ENCODE data around the gene HK2. TPM values are rescaled to one million over a fixed set of nuclear protein-coding genes. Genes with fewer than 3 reads are reported as not detected.

HK2 gene
- total and polyA plus RNA-seq, 4 donors, result 1.1 to 26.4 (median 13.9) TPM

DNA sequence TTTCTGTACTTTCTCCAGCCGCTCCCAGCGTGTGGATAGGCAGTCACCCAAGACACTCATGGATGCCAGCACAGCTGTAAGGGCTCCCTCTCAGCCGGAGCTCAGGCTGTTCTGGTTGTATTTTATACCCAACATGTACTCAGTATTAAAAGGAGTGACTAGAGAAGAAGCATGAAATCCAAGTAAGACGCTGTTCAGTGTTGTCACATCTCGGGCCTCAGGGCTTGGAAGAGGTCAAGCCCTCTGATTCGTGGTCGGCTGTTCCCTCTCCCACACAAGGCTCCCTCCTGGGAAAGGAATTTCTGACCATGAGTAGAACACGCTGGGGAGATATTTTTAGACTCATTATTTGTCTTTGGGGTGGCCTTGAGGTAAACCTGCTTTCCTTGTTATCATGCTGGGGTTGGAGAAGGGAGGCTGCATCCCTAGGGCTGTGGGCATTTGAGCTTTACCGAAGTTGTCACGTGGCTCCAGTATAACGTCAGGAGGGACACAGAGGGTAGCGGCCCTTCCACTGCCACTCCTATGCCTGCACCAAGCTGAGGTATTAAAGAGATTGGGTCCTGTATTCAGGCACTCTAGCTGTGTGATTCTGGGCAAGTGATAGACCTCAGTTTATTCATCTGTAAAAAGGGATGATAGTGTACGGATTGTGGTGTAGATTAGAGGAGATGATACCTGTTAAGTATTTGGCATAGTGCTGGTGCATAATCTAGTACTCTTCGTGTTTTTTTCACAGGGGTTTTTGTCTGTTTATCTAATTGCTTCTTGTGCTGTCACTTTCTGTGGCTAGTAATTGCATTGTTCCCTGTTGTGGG is 34.1 kb downstream of the HK2 start:
- H3K27me3 ChIP-seq (ENCODE audit: control insufficient read depth in 1 of 2, insufficient read depth in 2 of 2, low read length in 1 of 2), result no peaks in the 10 kb centered on the region
- no peak overlapping the region for H3K4me3 ChIP-seq (ENCODE audit: low read length in 2 of 2)
- ATAC-seq (ENCODE audit: low FRiP score) (peak; percentile 72), DNase-seq (no peak)
- WGBS, 2 donors, result 17 to 19% methylated on average over 14 of the region's 14 CpGs
- H3K36me3 ChIP-seq (ENCODE audit: control insufficient read depth in 1 of 2, insufficient read depth in 2 of 2, low read length in 1 of 2), result no peaks in the 10 kb centered on the region
- intact Hi-C loops (cut with DNase I), result loop anchor here in 1 of 2 donors (2.0 kb wide), 1 partner anchor 29 kb away; no protein-coding TSS in a partner anchor
- H3K27ac ChIP-seq (ENCODE audit: low read depth in 1 of 2, low read length in 2 of 2), result peak overlapping the region; percentile 3 to 72
- no peaks in the 10 kb centered on the region for H3K9me3 ChIP-seq (ENCODE audit: control insufficient read depth, low read length)
- no peaks in the 10 kb centered on the region for H3K4me1 ChIP-seq (ENCODE audit: control insufficient read depth in 1 of 2, insufficient read depth in 2 of 2, low read length in 2 of 2)

DNA sequence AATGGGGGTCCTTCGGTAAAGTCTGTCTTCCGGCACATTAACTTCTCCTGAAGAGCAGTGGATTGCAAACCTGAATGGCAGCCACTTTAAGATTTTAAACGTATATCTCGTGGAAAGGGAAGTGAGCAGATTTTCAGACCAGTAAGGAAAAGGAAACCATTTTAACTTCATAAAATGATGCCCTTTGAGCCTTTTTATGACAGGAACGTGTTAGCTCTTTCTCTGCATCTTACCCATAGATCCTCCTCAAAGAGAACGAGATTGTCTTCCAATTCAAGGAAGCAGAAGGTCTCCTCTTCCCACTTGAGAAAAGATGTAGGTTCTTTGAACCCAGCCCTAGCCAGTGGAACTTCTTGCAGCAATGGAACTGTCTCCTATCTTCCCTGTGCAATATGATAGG is 35.6 kb downstream of the HK2 start:
- H3K4me1 ChIP-seq (ENCODE audit: control insufficient read depth in 1 of 2, insufficient read depth in 2 of 2, low read length in 2 of 2), result no peaks in the 10 kb centered on the region
- no peaks in the 10 kb centered on the region for H3K27me3 ChIP-seq (ENCODE audit: control insufficient read depth in 1 of 2, insufficient read depth in 2 of 2, low read length in 1 of 2)
- DNase-seq (no peak), ATAC-seq (ENCODE audit: low FRiP score) (no peak)
- H3K4me3 ChIP-seq (ENCODE audit: low read length in 2 of 2), result no peak overlapping the region
- H3K9me3 ChIP-seq (ENCODE audit: control insufficient read depth, low read length), result no peaks in the 10 kb centered on the region
- 94 to 95% methylated on average over 6 of the region's 6 CpGs for WGBS, 2 donors
- H3K27ac ChIP-seq (ENCODE audit: low read depth in 1 of 2, low read length in 2 of 2), result no peak overlapping the region
- H3K36me3 ChIP-seq (ENCODE audit: control insufficient read depth in 1 of 2, insufficient read depth in 2 of 2, low read length in 1 of 2), result no peaks in the 10 kb centered on the region
- intact Hi-C loops (cut with DNase I), result loop anchor here in 1 of 2 donors (2.0 kb wide), 1 partner anchor 31 kb away; no protein-coding TSS in a partner anchor

DNA sequence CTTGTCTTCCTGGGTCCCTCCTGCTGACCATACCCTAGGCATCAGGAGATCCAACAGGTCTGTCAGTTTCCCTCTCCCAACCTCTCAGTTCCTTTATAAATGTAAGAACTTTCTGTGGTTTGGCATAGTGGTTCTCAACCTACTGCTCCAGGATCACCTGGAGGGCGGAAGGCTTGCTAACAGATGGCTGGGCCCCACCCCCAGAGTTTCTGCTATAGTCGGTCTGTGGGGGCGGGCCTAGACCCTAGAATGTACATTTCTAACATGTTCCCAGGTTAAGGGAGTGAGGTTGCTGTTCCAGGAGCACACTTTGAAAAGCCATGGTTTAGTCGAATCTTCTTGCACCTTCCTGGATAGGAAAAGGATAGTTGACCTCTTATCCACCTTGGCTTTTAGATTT is 37.0 kb downstream of the HK2 start:
- intact Hi-C loops (cut with DNase I), result loop anchor here in 1 of 2 donors (5.0 kb wide), 1 partner anchor 34 kb away; no protein-coding TSS in a partner anchor
- WGBS, 2 donors, result 95% methylated on average over 4 of the region's 4 CpGs
- no peaks in the 10 kb centered on the region for H3K36me3 ChIP-seq (ENCODE audit: control insufficient read depth in 1 of 2, insufficient read depth in 2 of 2, low read length in 1 of 2)
- ATAC-seq (ENCODE audit: low FRiP score) (no peak), DNase-seq (no peak)
- H3K4me1 ChIP-seq (ENCODE audit: control insufficient read depth in 1 of 2, insufficient read depth in 2 of 2, low read length in 2 of 2), result no peaks in the 10 kb centered on the region
- no peaks in the 10 kb centered on the region for H3K9me3 ChIP-seq (ENCODE audit: control insufficient read depth, low read length)
- H3K4me3 ChIP-seq (ENCODE audit: low read length in 2 of 2), result no peak overlapping the region
- H3K27ac ChIP-seq (ENCODE audit: low read depth in 1 of 2, low read length in 2 of 2), result no peak overlapping the region
- H3K27me3 ChIP-seq (ENCODE audit: control insufficient read depth in 1 of 2, insufficient read depth in 2 of 2, low read length in 1 of 2), result no peaks in the 10 kb centered on the region

DNA sequence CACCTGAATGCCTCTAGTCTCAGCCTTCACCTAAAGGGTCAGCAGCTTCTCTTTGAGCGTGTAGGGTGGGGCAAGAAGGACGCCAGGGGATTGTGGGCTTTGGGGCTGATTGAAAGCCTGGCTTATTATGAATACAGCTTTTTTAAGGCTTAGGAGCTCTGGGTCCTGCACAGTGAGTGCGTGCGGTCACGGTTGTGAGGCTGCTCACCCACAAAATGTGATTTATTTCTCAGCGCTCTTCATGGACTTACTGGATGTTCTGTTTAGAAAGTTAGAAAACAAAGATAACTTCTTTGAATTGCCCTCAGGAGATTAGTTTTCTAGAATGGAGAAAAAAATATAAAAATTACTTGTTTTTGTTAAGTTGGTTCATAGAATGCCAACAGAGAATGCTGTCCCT is 37.5 kb downstream of the HK2 start:
- Histone ChIP-seq H3K36me3 (ENCODE audit: control insufficient read depth in 1 of 2, insufficient read depth in 2 of 2, low read length in 1 of 2) (no peaks in the 10 kb centered on the region), H3K9me3 (ENCODE audit: control insufficient read depth, low read length) (no peaks in the 10 kb centered on the region), H3K27me3 (ENCODE audit: control insufficient read depth in 1 of 2, insufficient read depth in 2 of 2, low read length in 1 of 2) (no peaks in the 10 kb centered on the region), H3K27ac (ENCODE audit: low read depth in 1 of 2, low read length in 2 of 2) (no peak overlapping the region), H3K4me1 (ENCODE audit: control insufficient read depth in 1 of 2, insufficient read depth in 2 of 2, low read length in 2 of 2) (no peaks in the 10 kb centered on the region), H3K4me3 (ENCODE audit: low read length in 2 of 2) (no peak overlapping the region)
- ATAC-seq (ENCODE audit: low FRiP score) (no peak), DNase-seq (no peak)
- intact Hi-C loops (cut with DNase I), result loop anchor here in 1 of 2 donors (5.0 kb wide), 1 partner anchor 34 kb away; no protein-coding TSS in a partner anchor
- 97 to 98% methylated on average over 6 of the region's 6 CpGs for WGBS, 2 donors

DNA sequence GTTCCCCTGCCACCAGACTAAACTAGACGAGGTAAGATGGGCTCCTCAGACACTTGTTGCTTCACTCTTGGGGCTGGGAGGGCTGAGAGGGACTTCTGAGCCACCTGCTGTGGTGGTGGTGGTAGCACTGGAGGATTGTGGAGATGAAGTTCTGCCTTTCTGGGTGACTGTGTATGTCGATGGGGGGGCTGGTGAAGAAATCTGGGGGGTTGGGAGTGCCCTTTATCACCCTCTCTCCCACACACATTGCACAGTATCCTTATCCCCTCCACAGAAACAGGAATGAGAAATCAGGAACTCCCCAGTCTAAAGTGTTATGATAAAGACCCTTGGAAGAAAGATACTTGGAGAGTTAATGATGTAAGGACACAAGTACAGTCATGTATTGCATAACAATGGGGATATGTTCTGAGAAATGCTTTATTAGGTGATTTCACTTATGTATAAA is 38.5 kb downstream of the HK2 start:
- Histone ChIP-seq H3K27me3 (ENCODE audit: control insufficient read depth in 1 of 2, insufficient read depth in 2 of 2, low read length in 1 of 2) (no peaks in the 10 kb centered on the region), H3K36me3 (ENCODE audit: control insufficient read depth in 1 of 2, insufficient read depth in 2 of 2, low read length in 1 of 2) (no peaks in the 10 kb centered on the region), H3K9me3 (ENCODE audit: control insufficient read depth, low read length) (no peaks in the 10 kb centered on the region), H3K4me3 (ENCODE audit: low read length in 2 of 2) (no peak overlapping the region), H3K4me1 (ENCODE audit: control insufficient read depth in 1 of 2, insufficient read depth in 2 of 2, low read length in 2 of 2) (no peaks in the 10 kb centered on the region), H3K27ac (ENCODE audit: low read depth in 1 of 2, low read length in 2 of 2) (no peak overlapping the region)
- DNase-seq (no peak), ATAC-seq (ENCODE audit: low FRiP score) (no peak)
- WGBS, 2 donors, result 95 to 96% methylated on average over 2 of the region's 2 CpGs
- intact Hi-C loops (cut with DNase I), result loop anchor here in 1 of 2 donors (5.0 kb wide), 1 partner anchor 35 kb away; no protein-coding TSS in a partner anchor

DNA sequence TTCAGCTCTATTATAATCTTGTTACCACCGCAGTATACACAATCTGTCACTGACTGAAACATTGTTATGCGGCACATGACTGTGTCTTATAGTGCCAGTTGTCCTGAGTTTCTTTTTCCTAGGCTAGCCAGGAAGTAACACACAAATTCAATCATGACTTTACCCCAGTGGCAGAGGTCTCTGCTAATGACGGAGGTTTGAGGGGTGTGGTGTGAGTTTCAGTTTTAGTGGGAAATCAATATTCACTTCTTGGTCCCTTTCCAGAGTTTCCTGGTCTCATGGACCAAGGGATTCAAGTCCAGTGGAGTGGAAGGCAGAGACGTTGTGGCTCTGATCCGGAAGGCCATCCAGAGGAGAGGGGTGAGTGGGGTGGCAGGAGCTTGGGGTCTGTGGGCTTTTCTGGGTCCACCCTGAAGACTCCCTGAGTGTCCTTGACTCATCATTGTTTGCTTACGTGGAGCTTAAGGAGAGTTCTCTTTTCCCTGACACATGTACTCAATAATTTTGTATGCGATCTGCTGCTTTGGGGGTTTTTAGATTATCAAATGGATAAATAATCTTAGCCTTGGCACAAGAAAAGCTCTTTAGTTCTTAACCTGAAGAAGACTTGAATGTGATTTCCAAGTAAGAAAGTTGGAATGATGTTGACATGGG is 39.2 kb downstream of the HK2 start:
- no peak overlapping the region for H3K27ac ChIP-seq (ENCODE audit: low read depth in 1 of 2, low read length in 2 of 2)
- no peaks in the 10 kb centered on the region for H3K27me3 ChIP-seq (ENCODE audit: control insufficient read depth in 1 of 2, insufficient read depth in 2 of 2, low read length in 1 of 2)
- ATAC-seq (ENCODE audit: low FRiP score) (no peak), DNase-seq (no peak)
- H3K9me3 ChIP-seq (ENCODE audit: control insufficient read depth, low read length), result no peaks in the 10 kb centered on the region
- no peak overlapping the region for H3K4me3 ChIP-seq (ENCODE audit: low read length in 2 of 2)
- H3K4me1 ChIP-seq (ENCODE audit: control insufficient read depth in 1 of 2, insufficient read depth in 2 of 2, low read length in 2 of 2), result no peaks in the 10 kb centered on the region
- H3K36me3 ChIP-seq (ENCODE audit: control insufficient read depth in 1 of 2, insufficient read depth in 2 of 2, low read length in 1 of 2), result no peaks in the 10 kb centered on the region
- WGBS, 2 donors, result 91 to 93% methylated on average over 7 of the region's 7 CpGs
- intact Hi-C loops (cut with DNase I), result loop anchor here in 1 of 2 donors (5.0 kb wide), 1 partner anchor 36 kb away; no protein-coding TSS in a partner anchor

DNA sequence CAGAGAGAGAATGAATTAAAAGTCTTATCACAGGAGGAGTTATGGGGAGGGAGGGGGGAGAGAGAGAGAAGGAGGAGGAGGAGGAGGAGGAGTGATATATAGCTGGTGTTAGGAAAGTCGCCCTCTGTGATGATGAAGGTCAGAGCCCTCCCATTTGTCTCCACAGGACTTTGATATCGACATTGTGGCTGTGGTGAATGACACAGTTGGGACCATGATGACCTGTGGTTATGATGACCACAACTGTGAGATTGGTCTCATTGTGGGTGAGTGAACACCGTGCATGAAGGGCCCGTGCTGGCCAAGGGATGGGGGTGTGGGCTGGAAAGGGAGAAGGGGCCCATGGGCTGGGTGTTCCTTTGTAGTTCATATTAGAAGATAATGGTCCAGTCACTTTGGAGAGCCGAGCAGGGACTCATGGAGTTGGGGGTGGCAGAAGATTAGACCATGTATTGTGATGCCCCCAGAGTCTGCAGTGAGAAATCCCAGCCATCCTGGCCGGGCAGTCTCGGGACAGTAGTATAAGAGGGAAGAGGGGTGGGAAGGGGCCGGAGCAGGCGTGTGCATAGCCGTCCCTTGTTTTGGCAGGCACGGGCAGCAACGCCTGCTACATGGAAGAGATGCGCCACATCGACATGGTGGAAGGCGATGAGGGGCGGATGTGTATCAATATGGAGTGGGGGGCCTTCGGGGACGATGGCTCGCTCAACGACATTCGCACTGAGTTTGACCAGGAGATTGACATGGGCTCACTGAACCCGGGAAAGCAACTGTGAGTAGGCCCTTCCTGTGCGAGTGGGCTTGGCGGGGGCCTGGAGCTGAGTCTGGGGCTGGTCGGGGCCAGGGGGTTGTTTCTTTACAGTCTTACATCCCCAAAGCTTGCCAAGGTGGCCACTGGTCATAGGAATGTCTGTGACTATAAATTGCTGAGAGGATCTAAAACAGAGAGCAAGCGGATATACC is 40.0 kb downstream of the HK2 start:
- Histone ChIP-seq H3K36me3 (ENCODE audit: control insufficient read depth in 1 of 2, insufficient read depth in 2 of 2, low read length in 1 of 2) (no peaks in the 10 kb centered on the region), H3K27me3 (ENCODE audit: control insufficient read depth in 1 of 2, insufficient read depth in 2 of 2, low read length in 1 of 2) (no peaks in the 10 kb centered on the region), H3K9me3 (ENCODE audit: control insufficient read depth, low read length) (no peaks in the 10 kb centered on the region), H3K4me3 (ENCODE audit: low read length in 2 of 2) (no peak overlapping the region), H3K4me1 (ENCODE audit: control insufficient read depth in 1 of 2, insufficient read depth in 2 of 2, low read length in 2 of 2) (no peaks in the 10 kb centered on the region), H3K27ac (ENCODE audit: low read depth in 1 of 2, low read length in 2 of 2) (no peak overlapping the region)
- intact Hi-C loops (cut with DNase I), result loop anchor here in 1 of 2 donors (5.0 kb wide), 1 partner anchor 37 kb away; no protein-coding TSS in a partner anchor
- no peak for DNase-seq
- ATAC-seq (ENCODE audit: low FRiP score), result no peak
- WGBS, 2 donors, result 93% methylated on average over 26 of the region's 26 CpGs

Data from aorta (tissue), 5 donors.